ENCODE data around the gene MAMLD1.

Gene MAMLD1

DNA sequence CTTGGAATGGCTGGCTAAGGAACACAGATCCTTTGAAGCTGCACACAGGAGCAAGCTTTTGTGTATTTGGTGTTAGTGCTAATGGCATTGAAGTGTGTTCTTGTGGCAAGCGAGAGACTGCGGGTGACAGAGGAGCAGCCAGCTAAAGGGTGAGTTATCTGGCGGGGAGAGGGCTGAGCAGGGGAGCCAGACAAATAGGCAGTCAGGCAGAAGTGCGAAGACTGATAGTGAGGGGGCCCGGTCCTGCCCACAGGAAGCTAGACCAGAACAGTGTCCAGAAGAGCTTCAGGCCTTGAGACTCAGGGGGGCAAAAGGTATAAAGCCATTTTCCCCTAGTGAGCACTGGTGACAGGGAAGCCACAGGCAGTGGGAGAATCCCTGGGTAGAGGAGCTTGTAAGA, 49.6 kb upstream of the MAMLD1 start:
- no peak overlapping the region for H3K4me3 ChIP-seq (ENCODE audit: low read depth, low read length)
- CTCF ChIA-PET: interaction anchor here (0.6 to 1.0 kb wide), 2 partner anchors 43 to 370 kb away, joined by 3 to 4 read pairs; no protein-coding TSS in a partner anchor
- no peaks in the 10 kb centered on the region for H3K36me3 ChIP-seq (ENCODE audit: control insufficient read depth in 2 of 2, insufficient read depth in 1 of 2, low read length in 2 of 2)
- no peak overlapping the region for H3K27ac ChIP-seq (ENCODE audit: extremely low read depth, low read depth, low read length)
- TF ChIP-seq ZNF239 (tag by site-specific recombination; IDR thresholded peaks at IDR 0.05) (no peak), KLF10 (tag by site-specific recombination; IDR thresholded peaks at IDR 0.05) (no peak), ZBTB17 (tag by site-specific recombination; IDR thresholded peaks at IDR 0.05) (no peak), ZNF214 (tag by site-specific recombination; IDR thresholded peaks at IDR 0.05; ENCODE audit: borderline replicate concordance) (no peak), YY1 (tag by site-specific recombination; IDR thresholded peaks at IDR 0.05) (no peak), ZNF155 (tag by site-specific recombination; IDR thresholded peaks at IDR 0.05) (no peak), ZNF112 (tag by site-specific recombination; IDR thresholded peaks at IDR 0.05) (no peak), ZNF544 (tag by site-specific recombination; IDR thresholded peaks at IDR 0.05) (no peak), ZNF184 (tag by site-specific recombination; IDR thresholded peaks at IDR 0.05) (no peak), ZBTB44 (tag by site-specific recombination; IDR thresholded peaks at IDR 0.05) (no peak)
- POLR2A ChIA-PET: no interaction called here
- H3K9me3 ChIP-seq (ENCODE audit: control insufficient read depth, insufficient read depth, low read depth, low read length): no peaks in the 10 kb centered on the region
- no peaks in the 10 kb centered on the region for H3K4me1 ChIP-seq (ENCODE audit: control insufficient read depth, insufficient read depth, low read length)

- Histone ChIP-seq H3K4me1 (ENCODE audit: control insufficient read depth, insufficient read depth, low read length) (no peaks in the 10 kb centered on the region), H3K27ac (ENCODE audit: extremely low read depth, low read depth, low read length) (no peak overlapping the region), H3K36me3 (ENCODE audit: control insufficient read depth in 2 of 2, insufficient read depth in 1 of 2, low read length in 2 of 2) (no peaks in the 10 kb centered on the region), H3K9me3 (ENCODE audit: control insufficient read depth, insufficient read depth, low read depth, low read length) (no peaks in the 10 kb centered on the region), H3K4me3 (ENCODE audit: low read depth, low read length) (no peak overlapping the region)
- no peak for TF ChIP-seq ZNF624 (tag by site-specific recombination; IDR thresholded peaks at IDR 0.05)
- TF ChIP-seq ZNF354C (tag by site-specific recombination; IDR thresholded peaks at IDR 0.05; ENCODE audit: borderline replicate concordance, low read depth): no peak
- TF ChIP-seq, protein P1, sequence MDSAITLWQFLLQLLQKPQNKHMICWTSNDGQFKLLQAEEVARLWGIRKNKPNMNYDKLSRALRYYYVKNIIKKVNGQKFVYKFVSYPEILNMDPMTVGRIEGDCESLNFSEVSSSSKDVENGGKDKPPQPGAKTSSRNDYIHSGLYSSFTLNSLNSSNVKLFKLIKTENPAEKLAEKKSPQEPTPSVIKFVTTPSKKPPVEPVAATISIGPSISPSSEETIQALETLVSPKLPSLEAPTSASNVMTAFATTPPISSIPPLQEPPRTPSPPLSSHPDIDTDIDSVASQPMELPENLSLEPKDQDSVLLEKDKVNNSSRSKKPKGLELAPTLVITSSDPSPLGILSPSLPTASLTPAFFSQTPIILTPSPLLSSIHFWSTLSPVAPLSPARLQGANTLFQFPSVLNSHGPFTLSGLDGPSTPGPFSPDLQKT (IDR thresholded peaks at IDR 0.05; ENCODE audit: borderline replicate concordance, low read depth, low read length): no peak
- TF ChIP-seq ZNF398 (tag by site-specific recombination; IDR thresholded peaks at IDR 0.05): no peak
- TF ChIP-seq ZNF776 (tag by site-specific recombination; IDR thresholded peaks at IDR 0.05; ENCODE audit: borderline replicate concordance): no peak
- no peak for TF ChIP-seq ZNF302 (tag by site-specific recombination; IDR thresholded peaks at IDR 0.05; ENCODE audit: low read depth)
- POLR2A ChIA-PET: no interaction called here
- CTCF ChIA-PET: no interaction called here
Observed at GRCh38 chrX:150314186-150314585, 48.9 kb upstream of the MAMLD1 start.

- Histone ChIP-seq H3K4me3 (ENCODE audit: low read depth, low read length) (no peak overlapping the region), H3K4me1 (ENCODE audit: control insufficient read depth, insufficient read depth, low read length) (no peaks in the 10 kb centered on the region), H3K9me3 (ENCODE audit: control insufficient read depth, insufficient read depth, low read depth, low read length) (no peaks in the 10 kb centered on the region), H3K27ac (ENCODE audit: extremely low read depth, low read depth, low read length) (no peak overlapping the region), H3K36me3 (ENCODE audit: control insufficient read depth in 2 of 2, insufficient read depth in 1 of 2, low read length in 2 of 2) (no peaks in the 10 kb centered on the region)
- POLR2A ChIA-PET: no interaction called here
- TF ChIP-seq, protein P2, sequence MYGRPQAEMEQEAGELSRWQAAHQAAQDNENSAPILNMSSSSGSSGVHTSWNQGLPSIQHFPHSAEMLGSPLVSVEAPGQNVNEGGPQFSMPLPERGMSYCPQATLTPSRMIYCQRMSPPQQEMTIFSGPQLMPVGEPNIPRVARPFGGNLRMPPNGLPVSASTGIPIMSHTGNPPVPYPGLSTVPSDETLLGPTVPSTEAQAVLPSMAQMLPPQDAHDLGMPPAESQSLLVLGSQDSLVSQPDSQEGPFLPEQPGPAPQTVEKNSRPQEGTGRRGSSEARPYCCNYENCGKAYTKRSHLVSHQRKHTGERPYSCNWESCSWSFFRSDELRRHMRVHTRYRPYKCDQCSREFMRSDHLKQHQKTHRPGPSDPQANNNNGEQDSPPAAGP (tag by site-specific recombination; IDR thresholded peaks at IDR 0.05): no peak
- TF ChIP-seq ZNF639 (tag by site-specific recombination; IDR thresholded peaks at IDR 0.05) (no peak), ZFHX2 (tag by site-specific recombination; conservative IDR thresholded peaks at IDR 0.05) (peak; percentile 80), EGR2 (tag by site-specific recombination; IDR thresholded peaks at IDR 0.05; ENCODE audit: low read depth) (peak; percentile 86), ZNF514 (tag by site-specific recombination; IDR thresholded peaks at IDR 0.05) (no peak), CTCF (tag by site-specific recombination; IDR thresholded peaks at IDR 0.05) (no peak)
- TF ChIP-seq, protein P3, sequence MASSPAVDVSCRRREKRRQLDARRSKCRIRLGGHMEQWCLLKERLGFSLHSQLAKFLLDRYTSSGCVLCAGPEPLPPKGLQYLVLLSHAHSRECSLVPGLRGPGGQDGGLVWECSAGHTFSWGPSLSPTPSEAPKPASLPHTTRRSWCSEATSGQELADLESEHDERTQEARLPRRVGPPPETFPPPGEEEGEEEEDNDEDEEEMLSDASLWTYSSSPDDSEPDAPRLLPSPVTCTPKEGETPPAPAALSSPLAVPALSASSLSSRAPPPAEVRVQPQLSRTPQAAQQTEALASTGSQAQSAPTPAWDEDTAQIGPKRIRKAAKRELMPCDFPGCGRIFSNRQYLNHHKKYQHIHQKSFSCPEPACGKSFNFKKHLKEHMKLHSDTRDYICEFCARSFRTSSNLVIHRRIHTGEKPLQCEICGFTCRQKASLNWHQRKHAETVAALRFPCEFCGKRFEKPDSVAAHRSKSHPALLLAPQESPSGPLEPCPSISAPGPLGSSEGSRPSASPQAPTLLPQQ (tag by site-specific recombination; IDR thresholded peaks at IDR 0.05): no peak
- CTCF ChIA-PET: no interaction called here
Observed at GRCh38 chrX:150316564-150316963, 46.6 kb upstream of the MAMLD1 start.

All from HEK293 (cell line).